SU-DHL-6 (cell line): ENCODE results near the gene ATG101.

Experiments
- CTCF ChIP-seq: fragments of 200-600 bp; sonication (generic); IDR thresholded peaks from one replicate; pipeline ENCODE4 v1.5.1; 2017; ENCODE audit warnings: antibody characterized with exemption, mild to moderate bottlenecking, low read length, moderate library complexity; ENCODE audit not compliant: insufficient read depth, poor library complexity, severe bottlenecking
- EZH2phosphoT487 ChIP-seq: fragments of 200-600 bp; sonication (generic), shearing (Covaris generic); conservative IDR thresholded peaks from 2 replicates; pipeline ENCODE4 v1.6.1; 2018; ENCODE audit warnings: mild to moderate bottlenecking, antibody characterized with exemption, low read length, moderate library complexity, mixed read lengths

GRCh38 chr12:52085682-52086180, 16.0 kb downstream of the ATG101 start:
- no peak for TF ChIP-seq CTCF
- TF ChIP-seq EZH2phosphoT487, result no peak
